GM19438 (cell line): ENCODE measurements around the gene NUDT5.
"Not testable (repeated sequence)": the region's sequence is repeated elsewhere in the genome, so short reads cannot be mapped to it uniquely, and the experiment has no call there.

Experiments
- ATAC-seq: cut with Tn5 transposase; IDR thresholded peaks from one replicate; pipeline ENCODE4 v1.9.1; 2021; ENCODE audit warnings: low read depth; ENCODE audit not compliant: unreplicated experiment

Gene NUDT5

DNA sequence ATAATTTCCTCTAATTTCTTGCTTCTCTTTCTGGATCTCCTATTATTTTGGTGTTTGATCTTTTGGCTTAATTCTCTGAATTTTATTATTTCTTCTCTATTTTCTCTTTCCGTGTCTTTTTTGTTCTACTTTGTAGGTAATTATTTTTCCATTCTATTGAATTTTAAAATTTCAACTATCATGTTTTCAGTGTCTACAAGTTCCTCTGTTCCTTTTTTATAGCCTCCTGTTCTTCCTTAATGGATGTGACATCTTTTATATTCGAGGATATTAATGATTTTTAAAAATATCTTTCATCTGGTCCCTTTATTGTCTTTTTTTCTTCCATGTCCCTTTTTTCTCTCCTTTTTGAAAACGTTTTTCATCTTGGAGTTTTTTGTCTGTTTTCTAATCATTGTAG lies 11.4 kb upstream of the NUDT5 start:
- no peak for ATAC-seq

DNA sequence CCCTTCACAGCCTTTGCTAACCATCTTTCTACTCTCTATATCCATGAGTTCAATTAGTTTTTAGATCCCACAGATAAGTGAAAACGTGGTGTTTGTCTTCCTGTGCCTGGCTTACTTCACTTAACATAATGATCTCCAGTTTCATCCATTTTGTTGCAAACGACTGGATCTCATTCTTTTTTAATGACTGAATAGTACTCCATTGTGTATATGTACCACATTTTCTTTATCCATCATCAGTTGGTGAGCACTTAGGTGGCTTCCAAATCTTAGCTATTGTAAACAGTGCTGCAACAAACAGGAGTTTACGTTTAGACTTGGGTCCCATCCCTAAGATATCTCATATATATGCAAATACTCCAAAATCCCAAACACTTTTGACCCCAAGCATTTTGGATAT lies 9.4 kb upstream of the NUDT5 start:
- ATAC-seq: no peak

DNA sequence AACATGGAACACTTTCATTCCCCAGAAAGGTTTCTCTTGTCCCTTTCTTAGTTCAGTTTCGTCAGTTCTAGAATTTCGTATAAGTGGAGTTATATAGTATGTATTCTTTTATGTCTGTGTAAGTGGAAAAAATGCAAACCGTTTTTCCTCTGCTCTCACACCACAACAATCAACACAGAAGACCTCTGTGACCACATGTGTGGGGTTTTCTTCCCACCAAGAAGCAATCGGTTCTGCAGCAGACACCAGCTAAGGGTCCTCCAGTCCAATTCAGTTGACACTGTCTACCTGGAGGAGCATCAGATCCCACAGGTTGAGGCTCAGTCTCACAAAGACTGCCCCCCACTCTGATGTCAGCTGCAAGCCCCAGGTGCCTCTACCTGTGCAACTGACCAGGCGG lies 6.5 kb upstream of the NUDT5 start:
- ATAC-seq: no peak

DNA sequence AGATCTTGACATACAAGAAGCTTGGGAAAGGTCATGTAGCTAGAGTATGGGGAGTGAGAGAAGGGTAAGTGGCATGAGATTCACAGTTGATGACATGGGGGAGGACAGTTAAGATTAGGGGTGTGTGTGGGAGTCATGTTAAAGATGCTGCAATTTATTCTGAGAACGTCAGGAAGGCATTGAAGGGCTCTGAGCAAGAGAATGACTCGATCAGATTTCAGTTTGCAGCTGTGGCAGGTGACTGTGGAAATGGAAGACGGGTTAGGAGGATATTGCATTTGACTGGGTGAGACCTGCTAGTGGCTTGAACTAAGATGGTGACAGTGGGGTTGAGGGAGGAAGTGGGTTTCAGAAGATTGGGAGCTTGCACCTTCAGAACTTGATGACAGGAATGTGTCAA lies 5.9 kb upstream of the NUDT5 start:
- ATAC-seq: no peak

DNA sequence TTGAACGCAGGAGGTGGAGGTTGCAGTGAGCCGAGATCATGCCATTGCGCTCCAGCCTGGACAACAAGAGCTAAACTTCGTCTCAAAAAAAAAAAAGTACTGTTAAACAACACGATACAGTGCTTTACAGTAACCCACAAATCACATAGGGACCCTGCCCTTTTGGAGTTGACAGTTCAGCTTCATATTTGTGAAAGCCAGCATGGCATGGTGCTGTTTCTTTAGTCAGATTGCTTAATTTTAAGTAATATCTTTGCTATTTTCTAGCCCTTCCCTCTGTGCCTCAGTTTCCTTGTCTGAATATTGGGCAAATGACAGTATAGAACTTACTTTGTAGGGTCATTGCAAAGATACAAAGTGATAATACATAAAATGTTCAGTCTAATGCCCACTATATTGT lies 5.2 kb upstream of the NUDT5 start:
- ATAC-seq: no peak

DNA sequence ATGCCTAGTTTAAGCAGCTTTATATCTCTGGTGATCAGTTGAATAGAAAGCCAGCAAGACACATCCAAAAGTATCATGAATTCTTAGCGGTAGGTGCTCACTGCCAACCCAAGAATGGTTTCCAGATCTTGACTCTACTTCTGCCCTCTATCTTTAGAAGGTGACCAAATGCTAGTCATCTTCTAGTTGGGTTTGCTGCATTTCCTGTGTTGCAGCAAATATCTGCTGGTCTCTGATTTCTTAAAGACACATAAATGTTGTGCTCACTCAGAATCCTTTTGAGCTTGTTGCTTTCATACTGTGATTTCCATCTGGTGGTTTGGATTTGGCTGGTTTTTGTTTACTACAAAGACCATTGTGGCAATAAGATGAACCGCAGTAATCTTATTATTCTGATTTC lies 2.5 kb upstream of the NUDT5 start:
- no peak for ATAC-seq

DNA sequence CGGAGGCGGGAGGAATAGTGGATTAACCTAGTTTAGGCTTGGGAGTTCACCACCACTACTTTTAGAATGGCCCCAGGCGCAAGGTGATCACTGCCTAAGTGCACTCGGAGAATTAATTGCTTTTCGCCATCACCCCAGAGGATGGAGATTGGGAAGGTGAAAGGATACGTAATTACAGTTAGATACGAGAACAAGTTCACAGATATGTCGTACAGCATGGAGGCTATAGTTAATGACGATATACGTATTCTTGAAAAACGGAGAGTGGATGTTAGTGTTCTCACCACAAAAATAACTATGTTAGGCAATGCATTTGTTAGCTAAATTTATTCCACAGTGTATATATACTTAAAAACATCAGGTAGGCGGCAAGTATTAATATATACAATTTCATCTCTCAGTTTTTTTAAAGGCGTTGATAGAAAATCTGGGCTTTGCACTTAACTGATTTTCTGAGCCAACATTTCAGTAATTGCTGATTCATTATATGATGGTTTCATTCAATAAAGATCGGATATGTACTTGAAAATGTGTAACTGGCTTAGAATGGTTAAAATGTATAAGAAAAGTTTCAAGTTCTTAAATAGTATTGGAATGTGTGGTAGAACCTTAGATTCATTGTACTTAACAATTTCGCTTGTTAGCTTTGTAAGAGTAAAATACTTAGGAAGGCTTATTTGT lies 980 bp upstream of the NUDT5 start:
- ATAC-seq: no peak

DNA sequence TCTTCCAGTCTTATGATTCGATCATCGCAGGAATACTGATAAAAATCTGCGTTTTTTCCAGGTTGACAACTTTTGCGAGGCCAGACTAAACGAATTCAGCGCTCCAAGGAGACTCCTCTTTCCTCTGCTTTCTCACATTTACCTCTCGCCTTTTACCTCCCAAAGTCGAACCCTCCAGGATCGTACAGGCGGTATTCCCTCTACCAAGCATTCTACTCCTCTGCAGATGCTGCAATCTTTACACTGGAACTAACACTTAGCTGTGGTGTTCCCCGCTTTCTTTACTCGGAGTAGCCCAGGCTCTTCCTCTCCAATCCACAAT lies 449 bp downstream of the NUDT5 start:
- ATAC-seq: peak; percentile 6

DNA sequence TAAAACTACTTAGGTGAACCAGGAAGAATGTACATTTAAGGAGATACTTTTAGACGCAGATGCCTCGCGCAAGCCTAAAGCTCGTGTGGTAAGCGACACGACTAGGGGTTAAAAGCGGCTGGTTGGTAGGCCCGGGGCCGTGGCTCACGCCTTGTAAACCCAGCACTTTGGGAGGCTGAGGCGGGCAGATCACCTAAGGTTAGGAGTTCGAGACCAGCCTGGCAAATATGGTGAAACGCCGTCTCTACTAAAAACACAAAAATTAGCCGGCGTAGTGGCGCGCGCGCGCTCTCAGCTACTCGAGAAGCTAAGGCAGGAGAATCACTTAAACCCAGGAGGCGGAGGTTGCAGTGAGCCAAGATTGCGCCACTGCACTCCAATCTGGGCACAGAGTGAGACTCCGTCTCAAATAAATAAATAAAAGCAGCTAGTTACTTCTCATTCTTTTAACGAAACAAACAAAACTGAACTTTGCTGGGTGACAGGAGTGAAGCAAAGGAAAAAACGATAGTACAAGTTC lies 879 bp downstream of the NUDT5 start:
- ATAC-seq: no peak

DNA sequence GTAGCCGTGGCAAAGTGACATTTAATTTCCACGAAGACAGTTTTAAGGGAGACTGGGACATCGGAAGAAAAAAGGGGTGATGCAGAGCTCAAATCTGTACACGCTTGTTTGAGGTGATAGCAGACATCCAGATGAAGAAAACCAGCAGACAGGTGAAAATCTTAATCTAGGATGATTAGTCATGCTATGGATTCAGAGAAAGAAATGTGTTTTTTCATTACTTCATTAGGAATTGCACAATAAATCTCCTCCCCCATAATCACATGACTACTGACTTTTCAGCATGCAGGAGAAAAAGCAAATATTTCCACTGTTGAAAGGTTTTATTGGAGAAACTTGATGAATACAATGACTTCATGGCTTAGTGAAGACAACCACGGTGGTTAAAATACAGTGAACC lies 2.5 kb downstream of the NUDT5 start:
- ATAC-seq: no peak

DNA sequence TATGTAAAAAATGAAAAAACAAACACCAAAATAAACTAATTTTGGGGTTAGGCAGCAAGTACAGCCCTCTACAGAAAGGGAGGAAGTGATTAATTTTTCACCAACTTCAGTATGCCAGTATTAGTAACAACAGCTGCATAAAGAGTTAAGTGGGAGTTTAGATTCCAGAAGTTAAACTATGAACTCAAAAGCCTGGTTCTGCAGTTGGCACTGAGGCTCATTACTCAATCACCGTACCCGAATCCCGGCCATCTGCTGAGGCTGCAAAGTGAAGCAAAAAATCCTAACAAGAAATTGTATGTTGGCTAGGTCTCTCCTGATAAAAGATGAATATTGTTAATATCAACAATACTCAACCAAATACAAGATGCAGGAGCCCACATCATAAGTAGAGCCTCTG lies 4.0 kb downstream of the NUDT5 start:
- ATAC-seq: no peak

DNA sequence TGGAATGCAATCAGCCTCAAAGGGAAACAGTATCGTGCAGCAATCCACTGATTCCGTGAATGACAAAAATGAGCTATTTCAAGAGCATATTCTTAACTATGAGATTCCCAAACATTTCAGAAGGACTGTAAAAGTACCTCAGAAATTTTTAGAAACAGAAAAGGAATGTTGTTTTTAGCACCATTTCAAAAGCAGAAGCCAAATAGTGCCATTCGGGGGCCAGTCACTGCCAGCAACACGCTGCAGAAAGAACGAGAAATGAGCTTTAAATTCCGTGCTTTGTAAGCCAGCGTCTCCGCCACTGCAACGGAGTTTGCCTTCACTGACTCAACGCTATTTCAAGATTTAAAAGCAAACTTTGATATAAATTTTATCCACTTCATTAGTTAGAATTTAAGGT lies 6.3 kb downstream of the NUDT5 start:
- ATAC-seq: no peak

DNA sequence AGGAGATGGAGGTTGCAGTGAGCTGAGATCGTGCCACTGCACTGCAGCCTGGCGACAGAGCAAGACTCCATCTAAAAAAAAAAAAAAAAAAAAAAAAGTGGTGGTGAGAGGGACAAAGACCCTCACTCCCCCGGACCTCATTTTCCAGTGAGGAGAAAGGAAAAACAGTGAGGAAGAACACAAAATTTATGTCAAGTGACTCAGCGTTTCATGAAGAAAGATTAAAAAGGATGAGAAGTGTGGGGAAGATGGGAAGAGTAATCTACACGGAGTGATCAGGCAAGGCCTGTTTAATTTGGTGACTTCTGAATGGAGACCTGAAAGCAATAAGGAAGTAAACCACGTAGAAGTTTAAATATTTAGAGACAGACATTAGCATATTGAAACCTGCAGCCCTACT lies 7.0 kb downstream of the NUDT5 start:
- ATAC-seq: no peak

DNA sequence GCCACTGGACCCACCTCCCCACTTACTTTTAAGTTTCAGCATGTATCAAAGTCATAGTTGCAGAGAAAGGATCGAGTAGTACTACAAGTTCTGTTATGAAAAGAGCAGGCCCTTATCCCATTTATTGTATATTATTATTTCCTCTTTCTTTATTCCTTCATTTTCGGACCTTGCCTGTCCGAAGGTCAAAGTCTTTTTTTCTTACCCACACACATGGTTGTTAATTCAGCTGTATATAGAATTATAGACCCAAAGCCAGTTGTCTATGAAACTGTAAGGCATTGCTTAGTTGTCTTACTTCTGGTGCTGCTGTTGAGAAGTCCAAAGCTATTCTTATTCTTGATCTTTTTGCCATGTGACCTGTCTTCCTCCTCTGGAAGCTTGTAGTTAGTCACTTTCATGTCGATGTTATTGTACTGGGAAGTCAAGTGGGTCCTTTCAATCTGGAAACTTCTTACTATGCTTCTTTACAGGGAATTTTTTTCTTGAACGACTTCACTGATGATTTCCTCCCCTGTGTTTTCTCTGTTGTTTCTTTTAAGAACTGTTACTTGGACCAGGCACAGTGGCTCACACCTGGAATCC lies 8.3 kb downstream of the NUDT5 start:
- no peak for ATAC-seq

DNA sequence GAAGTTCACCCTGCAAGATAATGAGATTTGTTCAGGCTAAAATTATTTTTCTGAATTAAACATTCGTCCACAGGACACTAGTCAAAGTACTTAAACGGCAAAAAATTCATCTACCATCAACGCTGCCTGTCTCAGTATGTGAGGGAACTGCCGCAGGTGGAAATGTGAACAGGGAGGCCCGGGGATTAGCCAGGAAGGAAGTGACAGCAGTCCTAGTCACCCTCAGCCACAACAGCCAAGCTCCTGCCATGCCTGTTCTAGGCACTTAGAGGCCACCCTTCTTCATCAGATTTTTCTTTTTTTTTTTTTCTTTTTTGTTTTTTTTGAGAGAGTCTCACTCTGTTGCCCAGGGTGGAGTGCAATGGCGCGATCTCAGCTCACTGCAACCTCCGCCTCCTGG lies 9.4 kb downstream of the NUDT5 start:
- ATAC-seq: no peak

DNA sequence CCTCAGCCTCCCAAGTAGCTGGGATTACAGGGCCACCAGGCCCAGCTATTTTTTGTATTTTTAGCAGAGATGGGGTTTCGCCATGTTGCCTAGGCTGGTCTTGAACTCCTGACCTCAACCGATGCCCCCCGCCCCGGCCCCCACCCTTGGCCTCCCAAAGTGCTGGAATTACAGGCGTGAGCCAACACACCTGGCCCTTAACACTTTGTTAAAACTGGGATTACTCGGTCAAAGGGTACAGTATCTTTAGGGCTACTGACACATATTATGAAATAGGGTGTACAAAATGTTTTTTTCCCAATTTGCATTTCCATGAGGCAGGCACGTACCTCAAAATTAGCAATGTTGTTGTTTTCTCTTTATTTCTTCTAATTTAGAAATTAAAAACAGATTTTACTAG lies 11.5 kb downstream of the NUDT5 start:
- ATAC-seq: no peak

DNA sequence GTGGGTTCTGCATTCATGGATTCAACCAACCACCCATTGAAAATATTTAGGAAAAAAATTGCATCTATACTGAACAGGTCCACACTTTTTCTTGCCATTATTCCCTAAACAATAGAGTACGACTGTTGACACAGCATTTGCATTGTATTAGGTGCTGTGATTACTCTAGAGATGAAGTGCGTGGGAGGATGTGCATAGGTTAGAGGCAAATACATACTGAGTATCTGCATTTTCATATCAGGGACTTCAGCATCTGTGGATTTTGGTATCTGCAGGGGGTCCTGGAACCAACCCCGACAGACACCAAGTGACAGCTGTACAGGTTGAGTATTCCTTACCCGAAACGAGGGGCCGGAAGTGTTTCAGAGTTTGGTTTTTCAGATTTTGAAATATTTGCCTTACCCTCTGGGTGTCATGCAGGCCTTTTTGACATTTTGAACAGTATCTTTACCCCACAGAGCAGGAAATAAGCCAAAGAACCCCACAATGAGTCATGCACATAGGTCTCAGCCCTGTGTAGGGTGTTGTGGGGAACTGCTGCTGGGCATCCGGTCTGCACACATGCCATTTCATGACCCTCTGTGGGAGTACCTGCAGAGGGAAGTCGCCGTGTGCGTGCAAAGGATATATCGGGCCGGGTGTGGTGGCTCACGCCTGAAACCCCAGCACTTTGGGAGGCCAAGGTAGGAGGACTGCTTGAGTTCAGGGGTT lies 14.5 kb downstream of the NUDT5 start:
- no peak for ATAC-seq

DNA sequence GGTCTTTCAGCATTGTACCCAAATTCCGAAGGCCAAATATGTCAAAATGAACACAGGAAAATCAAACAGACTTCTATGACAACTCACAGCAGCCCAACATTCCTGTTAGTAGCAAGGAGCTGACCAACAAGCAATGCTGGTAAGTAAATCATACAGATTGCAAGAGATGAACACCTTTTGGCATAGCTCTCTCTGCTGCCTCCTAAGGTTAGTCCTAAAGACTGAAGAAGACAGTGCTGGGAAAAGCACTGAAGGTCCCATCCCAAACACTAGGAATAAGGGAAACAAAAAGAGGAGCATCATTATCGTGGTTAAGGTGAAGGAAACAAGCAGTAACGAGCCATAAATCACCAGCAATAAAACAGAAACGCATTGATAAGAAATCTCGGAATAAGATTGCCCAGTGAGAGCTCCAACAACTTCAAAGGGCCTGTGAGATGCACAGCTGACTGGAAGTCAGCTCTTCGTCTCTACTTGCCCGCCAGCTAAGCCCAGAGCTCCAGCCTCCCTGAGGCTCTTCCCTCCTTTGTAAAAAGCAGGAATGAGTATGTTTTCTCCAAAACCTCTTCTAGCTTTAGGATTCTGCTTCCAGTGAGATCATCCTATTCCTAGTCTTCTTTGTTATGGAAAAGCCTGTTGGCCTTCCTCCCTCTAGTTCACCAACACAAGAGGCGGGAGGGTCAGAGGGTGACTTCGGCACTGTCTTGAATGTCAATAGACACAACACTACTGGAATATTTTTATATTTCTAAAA lies 15.3 kb downstream of the NUDT5 start:
- ATAC-seq: no peak

DNA sequence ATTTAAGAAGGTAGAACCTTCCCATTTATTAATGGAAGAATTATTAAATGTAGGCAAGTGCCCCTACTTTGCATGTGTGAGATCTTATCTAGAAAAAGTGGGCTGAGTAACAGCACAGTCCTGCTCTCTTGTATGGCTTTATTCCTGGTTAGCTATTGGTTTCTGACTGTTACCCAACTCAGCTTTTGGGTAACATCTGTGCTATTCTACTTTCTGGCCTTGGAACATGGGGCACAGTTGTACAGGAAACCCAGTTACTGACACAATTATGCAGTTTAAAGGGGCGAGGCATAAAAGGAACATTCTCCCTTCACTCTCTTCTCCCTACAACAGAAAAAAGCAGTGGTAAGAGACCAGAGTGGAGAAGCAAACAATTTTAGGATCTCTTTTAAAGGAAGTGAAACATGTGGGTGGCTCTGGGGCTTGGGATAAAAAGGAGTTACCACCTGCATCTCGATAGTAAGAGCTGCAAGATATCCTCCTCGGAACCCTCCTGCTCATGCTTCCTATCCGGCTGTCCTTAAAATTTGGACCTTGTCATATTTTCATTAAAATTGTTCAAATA lies 16.0 kb downstream of the NUDT5 start:
- ATAC-seq: no peak

DNA sequence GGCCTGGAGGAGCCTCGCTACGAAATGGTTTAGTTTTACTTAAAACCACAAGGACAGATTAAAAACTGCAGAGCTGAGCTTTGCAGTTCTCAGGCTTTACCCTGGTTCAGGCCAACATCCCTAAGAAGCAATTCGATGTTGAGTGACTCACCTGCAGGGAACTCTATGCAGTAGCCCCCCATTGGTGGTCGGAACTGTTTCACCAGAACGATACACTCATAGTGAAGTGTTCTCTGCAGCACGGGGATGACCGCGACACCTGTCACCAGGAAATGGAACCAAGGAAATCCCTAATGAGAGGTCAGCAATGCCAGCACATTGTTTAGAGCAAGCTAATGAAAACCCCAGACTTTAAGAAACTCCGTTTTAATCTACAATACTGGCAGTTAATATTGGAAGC lies 18.0 kb downstream of the NUDT5 start:
- ATAC-seq: no peak

DNA sequence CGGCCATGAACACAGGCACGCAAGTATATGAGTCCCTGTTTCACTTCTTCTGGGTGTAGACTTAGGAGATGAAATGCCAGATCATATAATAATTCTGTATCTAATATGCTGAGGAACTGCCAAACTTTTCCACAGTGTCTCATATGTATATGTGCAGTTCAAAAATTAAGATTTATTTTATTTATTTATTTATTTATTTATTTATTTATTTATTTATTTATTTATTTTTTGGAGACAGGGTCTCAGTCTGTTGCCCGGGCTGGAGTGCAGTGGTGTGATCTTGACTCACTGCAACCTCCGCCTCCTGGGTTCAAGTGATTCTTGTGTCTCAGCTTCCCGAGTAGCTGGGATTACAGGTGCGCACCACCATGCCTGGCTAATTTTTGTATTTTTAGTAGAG lies 24.2 kb downstream of the NUDT5 start:
- not testable (repeated sequence) for ATAC-seq
